CMK (cell line): ENCODE measurements around the gene RMND5B.

Experiments
- DNase-seq: peaks from one replicate; pipeline ENCODE4 v3.0.0-alpha.2; 2010; ENCODE audit warnings: low read depth

Gene RMND5B

GRCh38 chr5:178113841-178114324, 16.9 kb upstream of the RMND5B start:
- no peak for DNase-seq

- no peak for DNase-seq
Observed at GRCh38 chr5:178114325-178115135, 16.3 kb upstream of the RMND5B start.

- no peak for DNase-seq
Observed at GRCh38 chr5:178115136-178115813, 15.5 kb upstream of the RMND5B start.

GRCh38 chr5:178115814-178116142, 15.0 kb upstream of the RMND5B start:
- DNase-seq, result no peak

GRCh38 chr5:178116143-178116885, 14.5 kb upstream of the RMND5B start:
- DNase-seq, result no peak

GRCh38 chr5:178117923-178118701, 12.7 kb upstream of the RMND5B start:
- DNase-seq, result no peak

GRCh38 chr5:178119915-178120606, 10.8 kb upstream of the RMND5B start:
- no peak for DNase-seq

- DNase-seq, result no peak
Observed at GRCh38 chr5:178120607-178121357, 10.0 kb upstream of the RMND5B start.

GRCh38 chr5:178121391-178122276, 9.2 kb upstream of the RMND5B start:
- DNase-seq, result no peak

- DNase-seq, result no peak
Observed at GRCh38 chr5:178122346-178122745, 8.5 kb upstream of the RMND5B start.

- no peak for DNase-seq
Observed at GRCh38 chr5:178123094-178123965, 7.5 kb upstream of the RMND5B start.

GRCh38 chr5:178123966-178124925, 6.6 kb upstream of the RMND5B start:
- DNase-seq, result no peak

GRCh38 chr5:178125253-178125906, 5.4 kb upstream of the RMND5B start:
- DNase-seq, result no peak

- no peak for DNase-seq
Observed at GRCh38 chr5:178126556-178126955, 4.3 kb upstream of the RMND5B start.

GRCh38 chr5:178127300-178128009, 3.4 kb upstream of the RMND5B start:
- DNase-seq, result peak; percentile 87

- DNase-seq, result no peak
Observed at GRCh38 chr5:178129296-178129695, 1.5 kb upstream of the RMND5B start.
